Fibroblast of pulmonary artery (primary cell): ENCODE data around the gene LINGO3.

Source experiments
- DNase-seq: peaks from one replicate; pipeline ENCODE4 v3.0.0-alpha.2; 2010; ENCODE audit warnings: low read depth
- H3K4me3 ChIP-seq: replicated peaks from 2 replicates; pipeline ENCODE4 v1.5.1; 2011; ENCODE audit warnings: low read depth, mild to moderate bottlenecking, control low read depth, low read length, moderate library complexity
- CTCF ChIP-seq: IDR thresholded peaks from 2 replicates; pipeline ENCODE4 v1.5.1; 2011; ENCODE audit warnings: mild to moderate bottlenecking, control low read depth, low read length, inconsistent platforms; ENCODE audit errors: missing control alignments

The LINGO3 gene

DNA sequence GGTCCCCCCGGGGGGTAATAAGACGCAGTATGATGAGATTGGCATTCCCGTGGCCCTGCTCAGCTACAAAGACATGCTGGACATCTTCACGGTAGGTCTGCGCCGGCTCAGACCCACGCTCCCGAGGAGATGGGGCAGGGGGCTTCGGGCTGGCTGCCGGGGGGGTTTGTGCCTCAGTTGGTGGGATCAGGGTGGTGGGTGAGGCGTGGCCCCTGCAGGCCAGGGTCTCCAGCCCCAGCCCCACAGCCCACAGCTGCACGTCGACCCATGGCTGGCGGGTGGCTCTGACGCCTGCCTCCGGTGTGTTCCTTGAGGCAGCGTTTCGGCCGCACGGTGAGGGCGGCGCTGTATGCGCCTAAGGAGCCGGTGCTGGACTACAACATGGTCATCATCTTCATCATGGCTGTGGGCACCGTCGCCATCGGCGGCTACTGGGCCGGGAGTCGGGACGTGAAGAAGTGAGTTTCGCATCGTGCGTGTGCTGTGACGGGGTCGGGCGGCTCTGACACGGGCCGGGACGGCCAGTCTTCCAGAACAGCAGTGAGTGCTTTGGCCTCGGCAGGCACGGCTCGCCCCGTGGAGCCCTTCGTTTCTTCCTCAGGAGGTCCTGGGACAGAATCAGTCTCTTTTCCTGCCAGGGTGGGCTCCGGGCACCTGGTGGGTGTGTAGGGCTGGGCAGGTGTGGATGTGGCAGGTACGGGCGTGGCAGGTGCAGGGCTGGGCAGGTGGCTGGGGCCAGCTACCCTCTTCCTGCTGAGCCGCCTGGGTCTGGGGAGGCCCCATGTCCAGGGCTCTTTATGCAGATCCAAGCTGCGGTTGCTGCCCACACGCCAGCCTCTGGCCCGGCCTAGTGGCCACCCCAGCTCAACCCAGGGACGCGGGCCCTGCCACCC lies 31.0 kb upstream of the LINGO3 start:
- DNase-seq, result no peak
- TF ChIP-seq CTCF, result no peak
- H3K4me3 ChIP-seq, result no peak overlapping the region

GRCh38 chr19:2338055-2338615 lies 30.2 kb upstream of the LINGO3 start:
- TF ChIP-seq CTCF, result no peak
- DNase-seq, result no peak
- H3K4me3 ChIP-seq, result no peak overlapping the region

- DNase-seq, result peak; percentile 69
- no peak overlapping the region for H3K4me3 ChIP-seq
- TF ChIP-seq CTCF, result peak; percentile 29
Observed at GRCh38 chr19:2337329-2337707, 29.4 kb upstream of the LINGO3 start.

GRCh38 chr19:2336528-2337328 lies 28.8 kb upstream of the LINGO3 start:
- TF ChIP-seq CTCF, result no peak
- H3K4me3 ChIP-seq, result no peak overlapping the region
- DNase-seq, result no peak

DNA sequence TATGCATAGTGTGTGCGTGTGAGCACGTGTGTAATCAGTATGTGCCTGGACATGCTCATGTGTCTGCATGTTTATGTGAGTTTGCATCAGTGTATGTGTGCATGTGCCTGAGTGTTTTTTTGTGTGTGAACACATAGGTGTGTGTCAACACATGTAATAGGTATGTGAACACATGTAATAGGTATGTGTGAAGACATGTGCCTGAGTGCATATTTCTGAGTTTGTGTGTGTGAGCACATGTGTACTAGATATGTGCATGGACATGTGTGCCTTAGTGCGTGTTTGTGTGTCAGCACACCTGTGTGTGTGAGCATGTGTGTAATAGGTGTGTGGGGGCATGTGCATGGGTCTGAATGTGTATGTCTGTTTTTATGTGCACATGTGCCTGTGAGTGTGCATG lies 27.9 kb upstream of the LINGO3 start:
- no peak overlapping the region for H3K4me3 ChIP-seq
- DNase-seq, result no peak
- no peak for TF ChIP-seq CTCF

GRCh38 chr19:2334986-2335846 lies 27.3 kb upstream of the LINGO3 start:
- no peak for DNase-seq
- H3K4me3 ChIP-seq, result no peak overlapping the region
- no peak for TF ChIP-seq CTCF
